Esophagus squamous epithelium (tissue), 5 donors: ENCODE data around the gene MPC2. TPM values are rescaled to one million over a fixed set of nuclear protein-coding genes. Genes with fewer than 3 reads are reported as not detected.
A peak's percentile ranks its signal among the peaks of the same experiment; 100 is the strongest.

ENCODE experiments used
- DNase-seq: peaks from one replicate; lab custom pipeline; 2025; lab: John Stamatoyannopoulos, UW
- H3K27ac ChIP-seq, 4 donors: fragments of 200-600 bp; sonication (generic); one replicate each; pipeline ENCODE4 v1.5.1; 2016 to 2019; ENCODE audit warnings: mild to moderate bottlenecking in 1 of 4
- H3K27me3 ChIP-seq, 4 donors: fragments of 200-600 bp; sonication (generic); 1 replicate in 3 of 4; 2 replicates in 1 of 4; pipeline versions ENCODE4 v1.5.1 to v1.6.0; 2017 to 2021; ENCODE audit warnings: antibody characterized with exemption in 1 of 4
- H3K36me3 ChIP-seq, 3 donors: fragments of 200-600 bp; sonication (generic); one replicate each; pipeline ENCODE4 v1.5.1; 2016 to 2019
- H3K4me1 ChIP-seq, 3 donors: fragments of 200-600 bp; sonication (generic); one replicate each; pipeline ENCODE4 v1.5.1; 2017 to 2019
- H3K4me3 ChIP-seq, 4 donors: fragments of 200-600 bp; sonication (generic); 1 replicate in 3 of 4; 2 replicates in 1 of 4; pipeline ENCODE4 v1.5.1; 2016 to 2019; ENCODE audit warnings: mild to moderate bottlenecking in 2 of 4, moderate library complexity in 1 of 4
- H3K9me3 ChIP-seq, 3 donors: fragments of 200-600 bp; sonication (generic); one replicate each; pipeline ENCODE4 v1.5.1; 2016 to 2019
- CTCF ChIP-seq, 6 experiments: fragments of 450-650 bp in 4 of 6; fragments of 200-600 bp in 2 of 6; sonication (generic) in 2 of 6; IDR thresholded peaks; one replicate each; pipeline ENCODE4 v1.5.1; 2016 to 2019; ENCODE audit warnings: antibody characterized with exemption in 6 of 6, mild to moderate bottlenecking in 4 of 6, moderate library complexity in 4 of 6
- POLR2A ChIP-seq, 4 donors: fragments of 450-650 bp; IDR thresholded peaks; one replicate each; pipeline ENCODE4 v1.6.1; 2017; ENCODE audit warnings: antibody characterized with exemption in 4 of 4, mild to moderate bottlenecking in 4 of 4, moderate library complexity in 3 of 4
- WGBS, 2 donors: methylation state at CpG; one replicate each; pipeline ENCODE4 v1.1.5; 2018; 5-methylcytosine and 5-hydroxymethylcytosine counted together
- intact Hi-C: fragments of 100-400 bp; cut with DNase I; formaldehyde crosslinking; loops from one replicate; pipeline ENCODE4 v1.15.0; 2022
- total RNA-seq, 4 donors: library from RNA; depleted of rRNA; stranded (reverse); fragments of >200 nt; gene quantifications; one replicate each; pipeline ENCODE4 v1.1.0, GENCODE V29; 2016
- donor health status: DM: yes; HTN: yes; CAD: no.

The MPC2 gene
- total RNA-seq, 4 donors from 2014 or later: 13.2 to 62.7 (median 27.4) TPM

DNA sequence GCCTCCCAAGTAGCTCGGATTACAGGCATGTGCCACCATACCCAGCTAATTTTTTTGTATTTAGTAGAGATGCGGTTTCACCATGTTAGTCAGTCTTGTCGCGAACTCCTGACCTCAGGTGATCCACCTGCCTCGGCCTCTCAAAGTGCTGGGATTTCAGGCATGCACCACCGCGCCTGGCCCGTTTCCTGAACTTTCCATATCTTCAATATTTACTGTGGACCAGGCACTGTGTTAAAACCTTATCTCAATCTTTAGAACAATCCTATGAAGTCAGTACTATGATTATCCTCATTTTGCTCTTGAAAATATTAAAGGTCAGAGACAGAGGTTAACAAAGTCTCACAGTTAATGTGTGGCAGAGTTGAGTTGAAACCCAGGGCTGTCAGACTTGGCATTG, 21.3 kb downstream of the MPC2 start:
- 96 to 99% methylated on average over 8 of the region's 8 CpGs for WGBS, 2 donors
- no peak for DNase-seq

DNA sequence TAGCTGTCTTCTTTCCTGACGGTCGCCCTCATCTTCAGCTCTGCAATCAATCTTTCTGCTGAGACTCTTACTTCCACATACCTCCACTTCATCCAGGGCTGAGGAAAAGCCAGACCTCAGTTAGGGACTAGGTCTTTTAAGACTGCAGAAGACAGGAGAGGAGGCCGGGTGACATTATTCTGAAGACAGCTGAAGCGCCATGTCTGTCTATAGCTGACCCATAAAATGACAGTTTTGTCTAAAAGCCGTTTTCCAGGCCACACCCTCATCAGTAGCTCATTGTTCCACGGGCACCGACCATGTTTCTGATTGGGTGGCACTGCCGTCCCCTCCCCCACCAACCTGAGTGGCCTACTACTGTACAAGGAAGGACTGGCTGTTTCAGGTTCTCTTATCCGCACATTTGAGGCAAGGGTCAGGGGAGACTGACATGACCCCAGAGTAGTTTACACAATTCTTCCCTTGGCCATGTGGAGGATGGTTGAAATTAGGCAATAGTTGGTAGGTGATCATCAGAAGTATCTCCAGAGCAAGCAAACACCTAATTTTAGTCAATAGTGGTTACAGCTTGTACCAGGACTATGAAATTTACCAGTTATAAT, 22.9 kb downstream of the MPC2 start, which contains the start of gene ADCY10:
Gene ADCY10, minus strand, starts transcription at position 240 of the 602 bp plus-strand sequence. CDS start 8,994 bp downstream, outside the sequence.
- Histone ChIP-seq H3K4me3 (no peak within 1 kb of the TSS), H3K27ac (no peak within 1 kb of the TSS), H3K27me3 (no peaks in the 10 kb centered on the region), H3K36me3 (peaks cover 0 to 39% (median 0%) of the 10 kb centered on the region in 3 donors), H3K9me3 (peaks cover 0 to 7% (median 0%) of the 10 kb centered on the region in 3 donors), H3K4me1 (peaks cover 2 to 11% (median 4%) of the 10 kb centered on the region in 3 donors)
- no peak for DNase-seq
- intact Hi-C loops: no loop called here
- 86 to 88% methylated on average over 9 of the region's 9 CpGs for WGBS, 2 donors
- TF ChIP-seq CTCF (IDR thresholded peaks at IDR 0.05): no peak
- TF ChIP-seq POLR2A (IDR thresholded peaks at IDR 0.05): no peak

More for the DNA sequence above, 21.3 kb downstream of the MPC2 start:
- H3K27ac ChIP-seq: no peak overlapping the region
- H3K4me3 ChIP-seq: no peak overlapping the region
- intact Hi-C loops: no loop called here
- H3K36me3 ChIP-seq: peaks cover 0 to 42% (median 0%) of the 10 kb centered on the region in 3 donors
- H3K27me3 ChIP-seq: no peaks in the 10 kb centered on the region
- no peaks in the 10 kb centered on the region for H3K9me3 ChIP-seq
- H3K4me1 ChIP-seq: peaks cover under 1 to 5% (median 4%) of the 10 kb centered on the region in 3 donors
- no peak for TF ChIP-seq CTCF (IDR thresholded peaks at IDR 0.05)
- TF ChIP-seq POLR2A (IDR thresholded peaks at IDR 0.05): no peak

- peaks cover 2 to 11% (median 4%) of the 10 kb centered on the region in 3 donors for H3K4me1 ChIP-seq
- peaks cover 0 to 7% (median 0%) of the 10 kb centered on the region in 3 donors for H3K9me3 ChIP-seq
- intact Hi-C loops: no loop called here
- H3K36me3 ChIP-seq: peaks cover 0 to 22% (median 0%) of the 10 kb centered on the region in 3 donors
- 78 to 93% methylated on average over 7 of the region's 7 CpGs for WGBS, 2 donors
- peak overlapping the region in 1 of 4 donors; percentile 60 for H3K27ac ChIP-seq
- no peaks in the 10 kb centered on the region for H3K27me3 ChIP-seq
- H3K4me3 ChIP-seq: no peak overlapping the region
- no peak for DNase-seq
- TF ChIP-seq CTCF (IDR thresholded peaks at IDR 0.05) (no peak), POLR2A (IDR thresholded peaks at IDR 0.05) (no peak)
Observed at GRCh38 chr1:167912294-167912693, 24.6 kb downstream of the MPC2 start.

GRCh38 chr1:167911413-167911812, 25.5 kb downstream of the MPC2 start:
- Histone ChIP-seq H3K36me3 (peaks cover 0 to 13% (median 0%) of the 10 kb centered on the region in 3 donors), H3K9me3 (peaks cover 0 to 7% (median 0%) of the 10 kb centered on the region in 3 donors), H3K4me1 (peaks cover 2 to 11% (median 4%) of the 10 kb centered on the region in 3 donors), H3K4me3 (peak overlapping the region in 1 of 4 donors; percentile 15), H3K27ac (peak overlapping the region in 3 of 4 donors; percentile 7 to 60 (median 46)), H3K27me3 (no peaks in the 10 kb centered on the region)
- DNase-seq: no peak
- intact Hi-C loops: no loop called here
- 37 to 41% methylated on average over 8 of the region's 8 CpGs for WGBS, 2 donors
- TF ChIP-seq CTCF (IDR thresholded peaks at IDR 0.05) (no peak), POLR2A (IDR thresholded peaks at IDR 0.05) (no peak)

- H3K4me3 ChIP-seq: no peak overlapping the region
- TF ChIP-seq CTCF (IDR thresholded peaks at IDR 0.05) (no peak), POLR2A (IDR thresholded peaks at IDR 0.05) (no peak)
- H3K36me3 ChIP-seq: peaks cover 0 to 4% (median 0%) of the 10 kb centered on the region in 3 donors
- WGBS, 2 donors: 86 to 93% methylated on average over 2 of the region's 2 CpGs
- no peak for DNase-seq
- H3K4me1 ChIP-seq: peaks cover 2 to 11% (median 4%) of the 10 kb centered on the region in 3 donors
- H3K27me3 ChIP-seq: no peaks in the 10 kb centered on the region
- H3K27ac ChIP-seq: peak overlapping the region in 2 of 4 donors; percentile 46 to 60
- peaks cover 0 to 7% (median 0%) of the 10 kb centered on the region in 3 donors for H3K9me3 ChIP-seq
- intact Hi-C loops: no loop called here
Observed at GRCh38 chr1:167910530-167910929, 26.3 kb downstream of the MPC2 start.
